ENCODE data around the gene ZNF182.
"Not testable (repeated sequence)": the region's sequence is repeated elsewhere in the genome, so short reads cannot be mapped to it uniquely, and the experiment has no call there.

ZNF182 gene

DNA sequence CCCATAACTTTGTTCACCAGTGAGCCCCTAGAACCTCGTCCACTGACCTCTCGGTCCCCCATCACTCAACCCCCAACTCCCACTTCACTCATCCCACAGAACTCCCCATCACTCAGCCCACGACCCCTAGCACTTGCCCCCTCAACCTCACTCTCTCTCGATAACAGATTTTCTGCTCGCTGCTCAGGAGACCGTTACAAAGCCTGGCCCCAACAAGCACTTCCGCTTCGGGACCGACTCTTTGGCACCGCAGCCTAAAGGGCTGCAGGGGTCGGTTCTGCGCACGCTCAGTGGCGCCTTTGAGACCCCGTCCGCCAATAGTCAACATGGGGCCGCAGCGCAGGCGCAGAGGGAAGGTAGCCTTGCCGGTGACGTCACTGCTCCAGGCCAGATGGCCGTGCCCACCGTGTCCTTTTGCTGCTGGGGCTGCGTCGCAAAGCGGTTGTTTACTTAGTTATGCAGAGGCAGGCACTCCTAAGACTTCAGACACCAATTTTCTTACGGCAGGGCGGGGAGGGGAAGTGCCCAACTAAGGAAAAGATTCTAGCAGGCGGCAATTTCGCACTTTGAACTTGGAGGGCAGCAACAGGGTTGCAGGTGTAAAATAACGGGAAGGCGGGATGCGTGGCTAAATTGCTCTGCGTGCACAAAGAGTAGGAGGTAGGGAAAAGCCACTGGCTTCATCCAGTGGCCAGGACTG lies at the start of gene ZNF182:
TSS of gene ZNF182 (minus strand) at position 232 of the 700 bp plus-strand sequence. CDS start 1,380 bp downstream, outside the sequence.
- peak; percentile 97 for DNase-seq

DNA sequence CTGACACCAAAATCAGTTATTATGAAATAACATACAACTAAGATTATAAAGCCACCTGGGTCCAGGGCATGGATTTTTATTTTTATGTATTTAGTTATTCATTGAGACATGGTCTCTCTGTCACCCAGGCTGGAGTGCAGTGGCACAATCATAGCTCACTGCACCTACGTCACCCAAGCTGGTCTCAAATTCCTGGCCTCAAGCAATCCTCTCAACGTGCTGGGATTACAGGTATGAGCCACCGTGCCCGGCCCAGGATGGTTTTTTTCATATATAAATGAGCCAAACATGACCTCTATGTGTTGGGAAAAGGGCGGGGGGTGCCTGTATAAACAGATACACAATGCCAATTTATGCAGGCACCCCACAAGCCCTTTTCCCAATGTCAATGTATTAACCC lies 43.1 kb upstream of the ZNF182 start:
- no peak for DNase-seq

DNA sequence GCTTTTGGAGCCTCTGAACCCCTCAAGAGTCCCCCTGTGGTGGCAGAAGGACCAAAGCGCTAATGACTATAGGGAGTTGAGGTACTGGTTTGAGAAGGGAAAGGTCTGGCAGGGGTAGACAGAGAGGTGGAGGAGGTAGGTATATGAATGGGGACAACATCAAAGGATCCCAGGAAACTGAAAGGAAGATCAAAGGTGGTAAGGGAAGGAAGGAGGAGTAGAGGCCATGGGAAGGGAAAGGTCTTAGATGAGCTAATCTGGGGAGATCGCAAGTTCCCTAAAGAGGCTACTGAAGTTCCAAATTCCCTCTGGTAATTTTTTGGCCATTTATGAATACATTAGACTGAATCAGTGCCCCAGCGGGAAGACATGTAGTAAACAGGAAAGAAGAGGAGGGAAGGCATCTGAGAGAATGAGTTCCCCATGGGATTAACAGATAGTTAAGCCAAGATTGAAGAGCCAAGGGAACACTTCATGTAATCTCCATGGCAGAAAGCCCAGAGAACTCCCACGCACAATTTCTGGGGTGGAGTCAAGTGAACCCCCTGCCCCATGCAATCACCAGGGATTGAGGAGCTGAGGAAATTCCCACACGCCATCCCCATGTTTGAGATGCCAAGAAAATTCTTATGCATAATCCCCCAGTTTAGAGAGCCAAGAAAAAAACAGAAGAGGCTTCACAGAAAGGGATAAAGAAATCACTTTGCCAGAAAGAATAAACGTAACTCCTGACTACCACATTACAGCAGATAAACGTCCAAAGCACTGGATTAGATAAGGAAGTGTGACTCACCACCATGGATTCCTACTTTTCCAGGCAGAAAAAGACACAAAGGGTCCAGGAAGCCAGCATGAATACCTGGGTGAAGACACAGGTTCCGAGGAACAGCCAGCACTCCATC lies 41.9 kb upstream of the ZNF182 start:
- no peak for DNase-seq

GRCh38 chrX:48043056-48043455 lies 39.3 kb upstream of the ZNF182 start:
- no peak for DNase-seq

DNA sequence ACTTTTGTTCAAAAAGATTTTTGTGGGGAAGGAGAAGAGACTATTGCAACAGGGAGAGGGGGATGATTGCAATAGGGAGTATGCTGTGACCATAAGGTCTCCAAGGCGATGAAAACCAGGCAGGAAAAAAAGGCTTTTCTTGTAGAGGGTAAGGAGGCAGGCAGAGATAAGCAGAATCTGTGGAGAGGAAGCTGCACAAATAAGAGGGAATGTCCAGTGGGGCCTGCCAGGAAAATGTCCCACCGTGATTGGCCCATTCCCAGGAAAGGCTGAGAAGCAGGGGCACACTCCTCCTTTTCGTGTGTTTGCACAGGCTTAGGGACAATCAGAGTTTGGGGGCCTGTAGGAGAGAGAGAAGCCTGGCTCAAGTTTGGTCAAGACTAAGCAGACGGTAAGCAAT lies 32.1 kb upstream of the ZNF182 start:
- no peak for DNase-seq

DNA sequence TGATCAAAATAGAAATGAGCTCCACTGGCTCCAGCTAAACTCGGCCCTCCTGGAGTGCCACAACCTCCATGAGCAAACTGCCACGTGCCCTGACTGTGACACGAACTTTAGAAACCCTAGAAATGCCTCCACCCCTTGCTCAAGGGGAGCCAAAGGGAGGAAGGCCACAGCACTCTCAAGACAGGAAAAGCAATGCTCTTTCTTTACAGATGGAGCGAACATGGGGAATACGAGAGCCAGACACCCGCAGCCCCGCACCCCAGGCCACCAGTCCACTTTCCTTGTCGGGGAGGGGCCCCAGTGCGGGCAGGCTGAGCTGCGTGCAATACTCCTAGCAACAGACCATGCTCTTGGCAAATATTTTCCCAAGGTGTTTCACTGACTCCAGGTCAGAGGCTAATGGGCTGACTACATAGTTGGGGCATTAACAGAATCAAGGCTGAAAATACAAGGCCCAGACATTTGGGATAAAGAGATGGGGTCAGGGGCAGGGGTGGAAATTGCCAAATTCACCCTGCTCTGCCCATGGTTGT lies 26.9 kb upstream of the ZNF182 start:
- not testable (repeated sequence) for DNase-seq

DNA sequence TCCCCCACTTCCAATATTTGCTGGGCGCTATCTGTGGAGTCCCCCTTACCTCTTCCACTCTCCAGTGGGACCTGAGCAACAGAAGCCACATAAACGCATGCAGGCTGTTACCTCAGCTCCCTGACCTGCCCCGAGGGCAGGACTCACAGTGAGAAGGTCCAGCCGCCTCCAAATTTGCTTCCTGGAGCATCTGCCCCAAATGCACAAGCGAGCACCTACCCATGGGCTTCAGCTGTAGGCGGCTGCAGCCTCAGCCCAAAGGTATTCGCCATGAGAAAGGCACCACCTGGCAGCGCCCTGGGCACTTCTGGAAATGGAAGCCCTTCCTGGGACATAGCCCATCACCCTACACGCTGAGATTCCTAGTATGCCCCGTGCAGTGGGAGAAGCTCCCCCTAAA lies 26.4 kb upstream of the ZNF182 start:
- DNase-seq, result no peak

- no peak for DNase-seq
These were observed 24.3 kb upstream of the ZNF182 start for GRCh38 chrX:48028091-48028490.

- DNase-seq, result not testable (repeated sequence)
These were observed 23.8 kb upstream of the ZNF182 start for GRCh38 chrX:48027545-48027944.

DNA sequence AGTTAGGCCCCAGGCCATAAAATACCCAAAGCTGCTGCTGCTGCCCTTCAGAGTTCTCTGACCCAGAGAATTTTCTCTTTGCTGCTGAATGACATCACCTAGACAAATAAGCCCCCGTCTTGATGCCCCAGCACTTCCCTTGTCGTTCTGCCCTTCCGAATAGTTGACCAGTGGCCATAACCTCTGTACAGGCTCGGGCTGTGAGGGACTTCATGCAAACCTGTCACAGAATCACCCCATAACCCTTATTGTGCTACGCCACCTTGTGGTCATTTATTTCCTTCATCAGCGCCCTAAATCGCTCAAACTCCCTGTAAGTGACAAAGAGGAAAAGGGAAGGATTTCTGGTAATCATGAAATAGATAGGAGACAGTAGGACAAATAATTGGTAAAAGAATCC lies 21.8 kb upstream of the ZNF182 start:
- DNase-seq, result peak; percentile 81

DNA sequence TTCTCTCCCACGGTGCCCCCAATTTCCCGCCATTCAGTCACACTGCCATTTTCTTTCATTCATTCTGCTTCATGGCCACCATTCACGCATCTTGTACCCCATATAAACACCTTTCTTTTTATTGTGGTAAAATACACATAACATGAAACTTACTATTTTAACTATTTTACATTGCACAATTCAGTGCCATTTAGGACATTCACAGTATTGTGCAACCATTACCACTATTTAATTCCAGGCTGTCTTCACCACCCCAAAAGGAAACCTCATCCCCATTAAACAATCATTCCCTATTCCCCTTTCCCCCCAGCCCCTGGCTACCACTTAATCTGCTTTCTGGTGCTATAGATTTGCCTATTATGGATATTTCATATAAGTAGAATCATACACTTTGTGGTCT lies 18.9 kb upstream of the ZNF182 start:
- no peak for DNase-seq

DNA sequence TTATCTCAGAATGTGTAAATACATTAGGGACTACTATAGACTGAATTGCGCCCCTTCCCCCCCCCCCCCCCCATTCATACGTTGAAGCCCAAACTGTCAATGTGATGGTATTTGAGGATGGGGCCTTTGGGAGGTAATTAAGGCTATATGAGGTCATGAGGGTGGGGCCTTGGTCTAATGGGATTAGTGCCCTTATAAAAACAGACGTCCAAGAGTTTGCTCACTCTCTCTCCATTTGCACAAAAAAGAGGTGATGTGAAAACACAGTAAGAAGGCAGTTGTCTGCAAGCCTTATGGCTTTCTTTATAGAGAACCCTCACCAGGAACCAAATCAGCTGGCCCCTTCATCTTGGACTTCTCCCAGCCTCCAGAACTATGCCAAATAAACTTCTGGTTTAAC lies 18.3 kb upstream of the ZNF182 start:
- no peak for DNase-seq

GRCh38 chrX:48021026-48021900 lies 17.5 kb upstream of the ZNF182 start:
- peak; percentile 81 for DNase-seq

- DNase-seq, result not testable (repeated sequence)
These were observed 16.7 kb upstream of the ZNF182 start for GRCh38 chrX:48020472-48020871.

DNA sequence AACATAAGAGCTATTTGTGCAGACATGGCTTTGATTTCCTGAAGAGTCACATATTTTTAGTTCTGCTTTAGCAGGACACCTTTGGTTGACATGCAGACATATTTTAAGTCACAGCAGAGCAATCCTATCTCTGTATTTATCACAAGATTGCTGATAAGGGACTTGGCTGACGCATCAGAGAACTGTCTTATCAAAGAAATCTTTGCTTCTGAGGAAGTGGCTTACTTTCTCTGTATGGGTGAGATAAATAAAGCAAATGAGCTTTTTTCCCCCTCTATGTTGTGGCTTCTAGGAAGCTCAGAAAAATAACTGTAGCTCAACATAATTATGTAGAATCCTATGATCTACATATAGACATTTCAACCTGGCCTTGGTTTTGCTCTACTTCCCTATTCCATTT lies 16.1 kb upstream of the ZNF182 start:
- DNase-seq, result not testable (repeated sequence)

- DNase-seq, result not testable (repeated sequence)
These were observed 13.0 kb upstream of the ZNF182 start for GRCh38 chrX:48016583-48017310.

DNA sequence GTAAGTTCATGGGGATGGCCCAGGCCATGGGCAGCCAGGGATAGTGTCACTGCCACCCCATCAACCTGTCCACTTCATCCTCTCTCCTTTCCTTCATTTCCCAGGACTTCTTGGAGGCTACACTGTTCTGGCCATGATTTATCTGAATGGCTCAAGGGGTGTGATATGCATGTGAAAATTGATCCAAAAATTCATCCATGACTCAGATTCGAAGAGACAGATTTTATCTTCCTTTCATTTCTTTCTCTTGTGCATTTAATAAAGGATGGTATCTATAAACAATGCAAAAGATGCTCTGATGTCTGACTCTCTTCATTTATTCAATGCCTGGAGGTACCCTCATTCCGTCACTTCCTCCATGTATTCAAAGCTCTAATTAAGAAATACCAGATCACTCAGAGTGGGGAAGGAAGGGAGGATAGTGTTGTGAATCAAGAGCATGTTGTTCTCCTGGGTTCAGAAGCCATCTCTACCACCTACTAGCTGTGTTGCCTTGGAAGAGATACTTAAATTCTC lies 5.7 kb upstream of the ZNF182 start:
- DNase-seq, result not testable (repeated sequence)

DNA sequence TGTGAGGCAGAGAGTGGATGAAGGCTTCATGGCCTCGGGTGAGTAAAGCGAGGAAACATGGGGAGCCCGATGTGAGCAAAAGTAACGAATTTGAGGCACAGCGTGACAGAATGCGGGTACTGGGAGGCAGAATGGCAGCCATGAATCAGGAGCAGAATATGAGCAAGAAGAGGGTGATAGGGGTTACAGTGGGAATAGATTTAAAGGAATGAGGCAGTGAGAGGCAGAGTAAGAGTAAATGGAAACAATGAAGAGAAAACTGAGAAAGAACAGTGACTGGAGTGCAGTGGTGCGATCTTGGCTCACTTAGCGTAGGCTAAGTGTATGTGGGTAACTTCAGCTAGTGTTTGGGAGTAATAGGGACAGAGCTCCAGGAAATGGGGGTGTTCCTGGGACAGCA lies 2.9 kb upstream of the ZNF182 start, which contains the start of gene SPACA5:
TSS of gene SPACA5 (plus strand) at position 301 of the 400 bp plus-strand sequence. CDS start 815 bp downstream, outside the sequence.
- DNase-seq, result not testable (repeated sequence)

- DNase-seq, result peak; percentile 17
These were observed 427 bp downstream of the ZNF182 start for GRCh38 chrX:48003367-48003757.

GRCh38 chrX:48002929-48003328 lies 860 bp downstream of the ZNF182 start:
- no peak for DNase-seq

DNA sequence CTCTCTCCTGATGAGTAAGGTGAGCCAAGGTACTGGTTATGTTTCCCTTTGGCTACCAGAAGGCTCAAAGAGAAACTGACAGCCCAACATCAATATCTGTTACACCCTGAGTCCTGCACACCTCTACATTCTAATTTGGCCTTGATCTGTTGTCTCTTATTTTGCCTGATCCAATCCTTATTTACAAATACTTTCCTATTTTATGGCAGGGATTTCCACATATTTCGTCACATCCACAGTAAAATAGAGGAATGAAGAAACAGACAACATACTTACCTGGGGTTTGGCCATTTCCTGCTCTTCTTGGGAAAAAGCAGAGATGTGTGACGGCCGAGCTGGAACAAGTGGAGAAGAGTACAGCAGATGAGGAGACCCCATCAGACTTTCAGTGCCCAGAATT lies 1.5 kb downstream of the ZNF182 start:
- no peak for DNase-seq

- no peak for DNase-seq
These were observed 2.5 kb downstream of the ZNF182 start for GRCh38 chrX:48001260-48001659.
